ENCODE data around the gene EXOC5.
A peak's percentile ranks its signal among the peaks of the same experiment; 100 is the strongest.

The EXOC5 gene

DNA sequence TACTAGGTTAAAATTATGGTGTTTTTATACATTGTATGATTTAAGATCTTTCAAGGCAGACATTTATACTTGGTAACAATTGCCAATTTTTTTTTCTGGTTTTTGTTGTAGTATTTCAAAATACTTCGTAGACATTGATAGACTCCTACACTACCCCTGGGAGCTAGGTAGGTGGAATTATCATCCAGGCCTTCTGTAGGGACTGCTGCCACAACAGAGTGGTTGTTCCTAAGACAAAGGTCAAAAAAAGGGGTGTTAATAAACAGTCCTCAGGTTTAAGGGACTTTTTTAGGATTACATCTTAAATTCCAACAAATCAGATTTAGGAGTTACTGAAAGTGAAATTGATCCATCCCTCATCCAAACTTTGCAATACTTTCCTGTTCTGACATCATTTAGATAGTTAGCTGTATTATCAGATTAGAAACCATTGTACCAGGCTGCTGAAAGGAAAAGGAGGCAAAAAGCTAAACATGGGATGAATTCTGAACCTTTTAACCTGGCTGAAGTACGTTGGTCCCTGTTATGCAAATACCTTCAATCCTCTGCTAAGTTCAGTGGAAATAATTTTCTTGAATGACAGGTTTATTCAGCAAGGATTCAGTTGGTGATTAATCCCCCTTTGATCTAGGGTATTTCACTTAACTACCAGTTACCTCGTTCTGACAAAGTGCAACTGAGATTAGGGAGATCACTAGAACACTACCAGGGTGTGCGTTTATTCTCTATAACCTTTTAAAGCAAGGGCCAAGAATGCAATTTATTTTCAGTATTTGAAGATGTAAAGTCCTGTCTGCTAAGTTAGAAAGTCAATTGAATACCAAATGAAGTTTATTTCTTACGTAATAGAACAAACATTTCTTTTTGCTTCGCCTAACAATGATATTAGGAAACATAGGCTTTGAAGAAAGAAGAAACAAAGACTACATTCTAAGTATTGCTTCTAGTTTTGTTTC, 23.3 kb upstream of the EXOC5 start:
- Histone ChIP-seq H3K27ac (ENCODE audit: low read depth, low read length) (no peak overlapping the region), H3K9me3 (ENCODE audit: control insufficient read depth in 5 of 5, low read length in 5 of 5) (no peaks in the 10 kb centered on the region), H3K27me3 (ENCODE audit: control insufficient read depth in 5 of 5, insufficient read depth in 4 of 5, low read length in 5 of 5) (no peaks in the 10 kb centered on the region), H3K4me3 (ENCODE audit: low read depth in 1 of 5, low read length in 5 of 5) (no peak overlapping the region), H3K36me3 (ENCODE audit: control insufficient read depth in 5 of 5, insufficient read depth in 5 of 5, low read length in 5 of 5) (peaks cover 8 to 29% (median 24%) of the 10 kb centered on the region in 5 donors), H3K9ac (ENCODE audit: low read length in 5 of 5) (no peak overlapping the region), H3K4me1 (ENCODE audit: control insufficient read depth in 5 of 5, insufficient read depth in 5 of 5, low read length in 5 of 5) (no peaks in the 10 kb centered on the region)

DNA sequence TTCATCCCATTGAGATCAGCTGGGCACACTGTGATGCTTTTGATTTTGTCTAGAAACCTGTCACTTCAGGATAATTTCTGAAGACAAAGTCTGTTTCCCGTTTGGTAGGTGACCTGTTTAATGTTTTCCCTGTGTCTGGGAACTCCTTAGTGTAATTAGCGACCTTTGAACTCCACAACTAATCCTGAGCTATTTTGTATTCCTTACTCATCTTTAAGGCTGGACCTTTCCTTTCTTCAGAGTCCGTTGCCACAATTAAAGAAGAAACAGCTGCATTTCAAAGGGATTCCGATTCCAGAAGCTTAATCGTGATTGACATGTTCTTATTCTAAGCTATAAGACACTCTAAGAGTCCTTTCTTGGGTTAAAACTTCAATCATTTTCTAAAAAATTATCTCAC, 22.0 kb upstream of the EXOC5 start:
- H3K27ac ChIP-seq (ENCODE audit: low read depth, low read length), result no peak overlapping the region
- no peak overlapping the region for H3K4me3 ChIP-seq (ENCODE audit: low read depth in 1 of 5, low read length in 5 of 5)
- peaks cover 15 to 42% (median 37%) of the 10 kb centered on the region in 5 donors for H3K36me3 ChIP-seq (ENCODE audit: control insufficient read depth in 5 of 5, insufficient read depth in 5 of 5, low read length in 5 of 5)
- no peaks in the 10 kb centered on the region for H3K9me3 ChIP-seq (ENCODE audit: control insufficient read depth in 5 of 5, low read length in 5 of 5)
- no peaks in the 10 kb centered on the region for H3K27me3 ChIP-seq (ENCODE audit: control insufficient read depth in 5 of 5, insufficient read depth in 4 of 5, low read length in 5 of 5)
- no peaks in the 10 kb centered on the region for H3K4me1 ChIP-seq (ENCODE audit: control insufficient read depth in 5 of 5, insufficient read depth in 5 of 5, low read length in 5 of 5)
- no peak overlapping the region for H3K9ac ChIP-seq (ENCODE audit: low read length in 5 of 5)

DNA sequence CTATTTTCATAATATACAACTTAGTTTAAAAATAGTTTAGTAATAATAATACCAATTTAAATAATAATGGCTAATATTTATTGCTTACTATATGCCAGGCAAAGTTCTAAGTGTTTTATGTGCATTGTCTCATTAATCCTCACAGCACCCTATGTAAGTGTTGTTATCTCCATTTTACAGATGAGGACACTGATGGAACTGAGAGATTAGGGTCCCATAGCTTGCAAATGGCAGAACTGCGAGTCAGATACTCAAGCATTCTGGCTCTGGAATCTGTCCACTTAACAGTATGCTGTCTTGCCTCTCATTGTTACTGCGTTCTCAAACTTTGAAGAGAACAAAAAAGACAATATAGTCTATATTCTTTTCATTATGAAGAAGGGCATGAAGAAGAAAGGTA, 19.0 kb upstream of the EXOC5 start:
- Histone ChIP-seq H3K36me3 (ENCODE audit: control insufficient read depth in 5 of 5, insufficient read depth in 5 of 5, low read length in 5 of 5) (peaks cover 28 to 59% (median 51%) of the 10 kb centered on the region in 5 donors), H3K9ac (ENCODE audit: low read length in 5 of 5) (no peak overlapping the region), H3K9me3 (ENCODE audit: control insufficient read depth in 5 of 5, low read length in 5 of 5) (no peaks in the 10 kb centered on the region), H3K4me1 (ENCODE audit: control insufficient read depth in 5 of 5, insufficient read depth in 5 of 5, low read length in 5 of 5) (no peaks in the 10 kb centered on the region), H3K27ac (ENCODE audit: low read depth, low read length) (no peak overlapping the region), H3K27me3 (ENCODE audit: control insufficient read depth in 5 of 5, insufficient read depth in 4 of 5, low read length in 5 of 5) (no peaks in the 10 kb centered on the region), H3K4me3 (ENCODE audit: low read depth in 1 of 5, low read length in 5 of 5) (no peak overlapping the region)

DNA sequence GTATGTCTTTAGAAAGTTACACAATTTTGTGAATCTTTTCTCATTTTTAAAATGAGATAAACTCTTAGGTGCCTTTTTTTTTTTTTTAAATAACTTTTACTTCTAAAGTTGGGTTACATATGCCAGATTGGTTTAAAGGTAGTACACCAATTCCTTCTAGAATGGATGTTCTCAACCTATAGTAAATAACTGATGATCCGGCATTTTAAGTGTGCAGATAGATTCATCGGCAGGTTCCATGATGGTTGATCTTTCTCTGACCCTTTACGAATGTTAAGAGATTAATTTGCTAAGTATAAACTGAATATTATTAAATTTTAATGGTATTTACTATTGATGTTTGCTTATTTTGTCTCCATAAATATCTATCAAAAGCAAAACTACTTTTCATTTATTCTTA, 8.4 kb upstream of the EXOC5 start:
- H3K27me3 ChIP-seq (ENCODE audit: control insufficient read depth in 5 of 5, insufficient read depth in 4 of 5, low read length in 5 of 5), result no peaks in the 10 kb centered on the region
- H3K9ac ChIP-seq (ENCODE audit: low read length in 5 of 5), result no peak overlapping the region
- peaks cover 0 to under 1% (median 0%) of the 10 kb centered on the region in 5 donors for H3K4me1 ChIP-seq (ENCODE audit: control insufficient read depth in 5 of 5, insufficient read depth in 5 of 5, low read length in 5 of 5)
- H3K27ac ChIP-seq (ENCODE audit: low read depth, low read length), result no peak overlapping the region
- no peaks in the 10 kb centered on the region for H3K9me3 ChIP-seq (ENCODE audit: control insufficient read depth in 5 of 5, low read length in 5 of 5)
- H3K36me3 ChIP-seq (ENCODE audit: control insufficient read depth in 5 of 5, insufficient read depth in 5 of 5, low read length in 5 of 5), result peaks cover 18 to 31% (median 22%) of the 10 kb centered on the region in 5 donors
- no peak overlapping the region for H3K4me3 ChIP-seq (ENCODE audit: low read depth in 1 of 5, low read length in 5 of 5)

DNA sequence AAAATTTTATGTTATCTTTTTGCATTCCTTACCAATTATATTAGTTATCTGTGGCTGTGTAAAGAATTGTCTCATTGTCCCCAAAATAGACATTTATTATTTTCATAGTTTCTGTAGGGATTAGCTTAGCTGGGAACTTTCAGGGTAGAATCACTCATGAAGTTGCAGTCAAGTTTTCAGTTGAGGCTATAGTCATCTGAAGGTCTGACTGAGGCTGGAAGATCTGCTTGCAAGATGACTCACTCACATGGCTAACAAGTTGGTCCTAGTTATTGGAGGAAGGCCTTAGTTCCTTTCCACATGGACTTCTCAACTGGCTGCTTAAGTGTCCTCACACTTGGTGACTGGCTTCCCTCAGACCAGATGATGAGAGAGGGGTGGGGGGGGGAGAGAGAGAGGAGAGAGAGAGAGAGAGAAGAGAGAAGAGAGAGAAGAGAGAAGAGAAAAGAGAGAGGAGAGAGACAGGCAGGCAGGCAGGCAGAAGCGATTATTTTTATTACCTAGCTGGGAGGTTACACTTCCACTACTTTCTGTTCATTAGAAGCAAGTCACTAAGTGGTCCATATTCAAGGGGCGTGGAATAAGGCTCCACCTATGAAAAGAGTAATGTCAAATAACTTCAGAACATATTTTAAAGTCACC, 6.4 kb upstream of the EXOC5 start:
- no peaks in the 10 kb centered on the region for H3K9me3 ChIP-seq (ENCODE audit: control insufficient read depth in 5 of 5, low read length in 5 of 5)
- H3K9ac ChIP-seq (ENCODE audit: low read length in 5 of 5), result no peak overlapping the region
- H3K4me1 ChIP-seq (ENCODE audit: control insufficient read depth in 5 of 5, insufficient read depth in 5 of 5, low read length in 5 of 5), result peaks cover 0 to 15% (median 12%) of the 10 kb centered on the region in 5 donors
- H3K27ac ChIP-seq (ENCODE audit: low read depth, low read length), result no peak overlapping the region
- no peak overlapping the region for H3K4me3 ChIP-seq (ENCODE audit: low read depth in 1 of 5, low read length in 5 of 5)
- H3K36me3 ChIP-seq (ENCODE audit: control insufficient read depth in 5 of 5, insufficient read depth in 5 of 5, low read length in 5 of 5), result peaks cover 9 to 18% (median 13%) of the 10 kb centered on the region in 5 donors
- H3K27me3 ChIP-seq (ENCODE audit: control insufficient read depth in 5 of 5, insufficient read depth in 4 of 5, low read length in 5 of 5), result no peaks in the 10 kb centered on the region

DNA sequence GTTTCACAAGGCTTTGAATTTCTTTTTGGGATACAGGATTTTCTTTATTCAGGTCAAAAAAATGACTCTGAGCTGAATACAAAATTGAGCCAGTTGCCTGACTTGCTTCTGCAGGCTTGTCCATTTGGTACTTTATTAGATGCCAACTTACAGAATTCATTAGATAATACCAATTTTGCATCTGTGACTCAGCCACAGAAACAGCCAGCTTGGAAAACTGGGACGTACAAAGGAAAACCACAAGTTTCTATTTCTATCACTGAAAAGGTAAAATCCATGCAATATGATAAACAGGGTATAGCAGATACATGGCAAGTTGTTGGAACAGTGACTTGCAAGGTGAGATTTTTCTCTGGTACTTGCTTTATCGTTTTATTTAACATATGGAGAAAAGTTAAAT, 5.8 kb upstream of the EXOC5 start:
- no peaks in the 10 kb centered on the region for H3K9me3 ChIP-seq (ENCODE audit: control insufficient read depth in 5 of 5, low read length in 5 of 5)
- H3K36me3 ChIP-seq (ENCODE audit: control insufficient read depth in 5 of 5, insufficient read depth in 5 of 5, low read length in 5 of 5), result peaks cover 9 to 17% (median 13%) of the 10 kb centered on the region in 5 donors
- H3K27ac ChIP-seq (ENCODE audit: low read depth, low read length), result no peak overlapping the region
- H3K4me1 ChIP-seq (ENCODE audit: control insufficient read depth in 5 of 5, insufficient read depth in 5 of 5, low read length in 5 of 5), result peaks cover 0 to 21% (median 17%) of the 10 kb centered on the region in 5 donors
- H3K9ac ChIP-seq (ENCODE audit: low read length in 5 of 5), result no peak overlapping the region
- H3K27me3 ChIP-seq (ENCODE audit: control insufficient read depth in 5 of 5, insufficient read depth in 4 of 5, low read length in 5 of 5), result no peaks in the 10 kb centered on the region
- H3K4me3 ChIP-seq (ENCODE audit: low read depth in 1 of 5, low read length in 5 of 5), result no peak overlapping the region

DNA sequence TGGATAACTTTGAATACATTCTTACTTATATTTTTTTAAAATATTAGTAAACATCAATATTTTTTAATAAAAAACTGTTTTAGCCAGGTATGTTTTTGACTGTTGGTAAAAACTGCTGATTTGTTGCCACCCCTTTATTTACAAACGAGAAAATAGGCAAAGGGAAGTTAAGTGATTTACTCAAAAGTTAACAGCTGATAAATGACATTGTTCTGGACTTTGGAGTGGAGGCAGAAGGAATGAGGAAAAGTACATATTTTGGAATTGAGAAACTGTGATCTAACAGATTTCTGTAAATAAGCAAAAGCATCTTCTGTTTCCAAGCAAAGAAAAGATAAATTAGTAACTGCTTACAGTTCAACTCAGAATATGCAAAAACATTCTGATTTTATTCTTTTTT, 4.5 kb upstream of the EXOC5 start:
- peaks cover 9 to 15% (median 13%) of the 10 kb centered on the region in 5 donors for H3K36me3 ChIP-seq (ENCODE audit: control insufficient read depth in 5 of 5, insufficient read depth in 5 of 5, low read length in 5 of 5)
- H3K27me3 ChIP-seq (ENCODE audit: control insufficient read depth in 5 of 5, insufficient read depth in 4 of 5, low read length in 5 of 5), result no peaks in the 10 kb centered on the region
- H3K4me1 ChIP-seq (ENCODE audit: control insufficient read depth in 5 of 5, insufficient read depth in 5 of 5, low read length in 5 of 5), result peaks cover 0 to 25% (median 18%) of the 10 kb centered on the region in 5 donors
- H3K9ac ChIP-seq (ENCODE audit: low read length in 5 of 5), result no peak overlapping the region
- H3K9me3 ChIP-seq (ENCODE audit: control insufficient read depth in 5 of 5, low read length in 5 of 5), result no peaks in the 10 kb centered on the region
- H3K27ac ChIP-seq (ENCODE audit: low read depth, low read length), result no peak overlapping the region
- no peak overlapping the region for H3K4me3 ChIP-seq (ENCODE audit: low read depth in 1 of 5, low read length in 5 of 5)

DNA sequence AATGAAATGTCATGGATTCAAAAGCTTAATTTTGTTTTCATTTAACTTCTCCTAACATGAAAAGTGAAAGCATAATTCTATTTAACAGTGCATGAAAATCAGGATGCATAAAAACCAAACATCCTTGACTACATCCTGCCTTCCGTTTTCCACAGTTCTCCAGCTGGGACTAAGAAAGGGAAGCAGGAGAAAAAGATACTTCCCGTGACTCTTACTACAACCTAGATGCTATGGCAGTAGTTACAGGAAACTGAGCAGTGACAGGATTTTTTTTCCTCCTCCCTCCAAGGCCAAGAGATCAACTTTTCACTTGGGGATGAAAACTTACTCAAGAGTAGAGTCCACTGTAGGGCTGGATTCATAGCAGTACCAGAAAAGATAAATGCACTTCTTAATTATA, 2.6 kb downstream of the EXOC5 start:
- no peaks in the 10 kb centered on the region for H3K27me3 ChIP-seq (ENCODE audit: control insufficient read depth in 5 of 5, insufficient read depth in 4 of 5, low read length in 5 of 5)
- H3K9ac ChIP-seq (ENCODE audit: low read length in 5 of 5), result peak overlapping the region in 1 of 5 donors; percentile 7
- peak overlapping the region in 2 of 5 donors; percentile 2 to 7 for H3K4me3 ChIP-seq (ENCODE audit: low read depth in 1 of 5, low read length in 5 of 5)
- H3K4me1 ChIP-seq (ENCODE audit: control insufficient read depth in 5 of 5, insufficient read depth in 5 of 5, low read length in 5 of 5), result peaks cover 0 to 40% (median 36%) of the 10 kb centered on the region in 5 donors
- H3K27ac ChIP-seq (ENCODE audit: low read depth, low read length), result peak overlapping the region; percentile 93
- H3K9me3 ChIP-seq (ENCODE audit: control insufficient read depth in 5 of 5, low read length in 5 of 5), result no peaks in the 10 kb centered on the region
- no peaks in the 10 kb centered on the region for H3K36me3 ChIP-seq (ENCODE audit: control insufficient read depth in 5 of 5, insufficient read depth in 5 of 5, low read length in 5 of 5)

DNA sequence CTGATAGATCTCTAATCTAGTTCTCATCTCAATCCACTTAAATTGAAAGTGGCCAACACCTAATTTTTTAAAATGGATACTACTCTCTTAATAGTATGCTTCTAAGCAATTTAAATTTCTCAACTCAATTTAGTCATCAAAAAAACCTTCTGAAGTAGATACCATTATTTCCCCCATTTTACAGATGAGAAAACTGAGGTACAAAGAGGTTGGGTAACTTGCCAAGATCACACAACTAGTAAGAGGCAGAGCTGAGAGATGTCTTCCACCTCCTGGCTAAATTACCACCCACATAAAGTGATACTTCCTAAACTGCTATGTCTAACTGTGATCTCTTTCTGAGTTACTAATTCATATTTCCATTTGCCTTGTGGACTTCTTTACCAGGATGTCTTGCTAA, 6.6 kb downstream of the EXOC5 start:
- Histone ChIP-seq H3K9ac (ENCODE audit: low read length in 5 of 5) (no peak overlapping the region), H3K36me3 (ENCODE audit: control insufficient read depth in 5 of 5, insufficient read depth in 5 of 5, low read length in 5 of 5) (no peaks in the 10 kb centered on the region), H3K4me1 (ENCODE audit: control insufficient read depth in 5 of 5, insufficient read depth in 5 of 5, low read length in 5 of 5) (peaks cover 0 to 16% (median 10%) of the 10 kb centered on the region in 5 donors), H3K27ac (ENCODE audit: low read depth, low read length) (no peak overlapping the region), H3K9me3 (ENCODE audit: control insufficient read depth in 5 of 5, low read length in 5 of 5) (no peaks in the 10 kb centered on the region), H3K27me3 (ENCODE audit: control insufficient read depth in 5 of 5, insufficient read depth in 4 of 5, low read length in 5 of 5) (no peaks in the 10 kb centered on the region), H3K4me3 (ENCODE audit: low read depth in 1 of 5, low read length in 5 of 5) (no peak overlapping the region)

DNA sequence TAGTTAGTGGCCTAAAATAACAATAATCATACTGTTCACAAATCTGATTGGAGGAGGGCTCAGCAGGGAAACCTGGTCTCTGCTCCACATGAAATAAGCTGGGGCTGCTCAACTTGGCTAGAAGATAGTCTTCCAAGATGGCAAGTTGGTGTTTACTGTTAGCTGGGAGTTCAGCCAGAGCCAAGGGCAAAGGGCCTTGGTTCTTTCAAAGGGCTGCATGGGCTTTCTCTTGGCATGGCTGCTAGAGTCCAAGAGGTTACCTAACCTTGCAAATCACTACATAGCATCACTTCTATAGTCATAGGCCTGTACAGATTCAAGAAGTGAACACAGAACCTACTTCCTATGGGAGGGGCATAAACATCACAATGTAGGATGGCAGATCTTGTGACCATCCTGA, 7.1 kb downstream of the EXOC5 start:
- Histone ChIP-seq H3K9ac (ENCODE audit: low read length in 5 of 5) (no peak overlapping the region), H3K9me3 (ENCODE audit: control insufficient read depth in 5 of 5, low read length in 5 of 5) (no peaks in the 10 kb centered on the region), H3K36me3 (ENCODE audit: control insufficient read depth in 5 of 5, insufficient read depth in 5 of 5, low read length in 5 of 5) (no peaks in the 10 kb centered on the region), H3K4me3 (ENCODE audit: low read depth in 1 of 5, low read length in 5 of 5) (no peak overlapping the region), H3K27ac (ENCODE audit: low read depth, low read length) (no peak overlapping the region), H3K4me1 (ENCODE audit: control insufficient read depth in 5 of 5, insufficient read depth in 5 of 5, low read length in 5 of 5) (peaks cover 0 to 11% (median 7%) of the 10 kb centered on the region in 5 donors), H3K27me3 (ENCODE audit: control insufficient read depth in 5 of 5, insufficient read depth in 4 of 5, low read length in 5 of 5) (no peaks in the 10 kb centered on the region)

All from subcutaneous abdominal adipose tissue (tissue), 5 donors.